ENCODE measurements around the gene FRMD8. TPM values are rescaled to one million over a fixed set of nuclear protein-coding genes. Genes with fewer than 3 reads are reported as not detected.
A peak's percentile ranks its signal among the peaks of the same experiment; 100 is the strongest.

FRMD8 gene
- total and polyA plus RNA-seq, 9 of the 15 experiments (the other 6 are each of a cell fraction or from before 2014, with no cell fraction given), result 4.5 to 54.5 (median 15.8) TPM

DNA sequence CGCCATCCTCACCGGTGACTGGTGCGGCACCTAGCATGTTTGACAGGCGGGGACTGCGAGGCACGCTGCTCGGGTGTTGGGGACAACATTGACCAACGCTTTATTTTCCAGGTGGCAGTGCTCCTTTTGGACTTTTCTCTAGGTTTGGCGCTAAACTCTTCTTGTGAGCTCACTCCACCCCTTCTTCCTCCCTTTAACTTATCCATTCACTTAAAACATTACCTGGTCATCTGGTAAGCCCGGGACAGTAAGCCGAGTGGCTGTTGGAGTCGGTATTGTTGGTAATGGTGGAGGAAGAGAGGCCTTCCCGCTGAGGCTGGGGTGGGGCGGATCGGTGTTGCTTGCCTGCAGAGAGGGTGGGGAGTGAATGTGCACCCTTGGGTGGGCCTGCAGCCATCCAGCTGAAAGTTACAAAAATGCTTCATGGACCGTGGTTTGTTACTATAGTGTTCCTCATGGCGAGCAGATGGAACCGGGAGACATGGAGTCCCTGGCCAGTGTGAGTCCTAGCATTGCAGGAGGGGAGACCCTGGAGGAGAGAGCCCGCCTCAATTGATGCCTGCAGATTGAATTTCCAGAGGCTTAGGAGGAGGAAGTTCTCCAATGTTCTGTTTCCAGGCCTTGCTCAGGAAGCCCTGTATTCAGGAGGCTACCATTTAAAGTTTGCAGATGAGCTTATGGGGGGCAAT is 37.2 kb downstream of the FRMD8 start (continued):
- TF ChIP-seq, protein P1, sequence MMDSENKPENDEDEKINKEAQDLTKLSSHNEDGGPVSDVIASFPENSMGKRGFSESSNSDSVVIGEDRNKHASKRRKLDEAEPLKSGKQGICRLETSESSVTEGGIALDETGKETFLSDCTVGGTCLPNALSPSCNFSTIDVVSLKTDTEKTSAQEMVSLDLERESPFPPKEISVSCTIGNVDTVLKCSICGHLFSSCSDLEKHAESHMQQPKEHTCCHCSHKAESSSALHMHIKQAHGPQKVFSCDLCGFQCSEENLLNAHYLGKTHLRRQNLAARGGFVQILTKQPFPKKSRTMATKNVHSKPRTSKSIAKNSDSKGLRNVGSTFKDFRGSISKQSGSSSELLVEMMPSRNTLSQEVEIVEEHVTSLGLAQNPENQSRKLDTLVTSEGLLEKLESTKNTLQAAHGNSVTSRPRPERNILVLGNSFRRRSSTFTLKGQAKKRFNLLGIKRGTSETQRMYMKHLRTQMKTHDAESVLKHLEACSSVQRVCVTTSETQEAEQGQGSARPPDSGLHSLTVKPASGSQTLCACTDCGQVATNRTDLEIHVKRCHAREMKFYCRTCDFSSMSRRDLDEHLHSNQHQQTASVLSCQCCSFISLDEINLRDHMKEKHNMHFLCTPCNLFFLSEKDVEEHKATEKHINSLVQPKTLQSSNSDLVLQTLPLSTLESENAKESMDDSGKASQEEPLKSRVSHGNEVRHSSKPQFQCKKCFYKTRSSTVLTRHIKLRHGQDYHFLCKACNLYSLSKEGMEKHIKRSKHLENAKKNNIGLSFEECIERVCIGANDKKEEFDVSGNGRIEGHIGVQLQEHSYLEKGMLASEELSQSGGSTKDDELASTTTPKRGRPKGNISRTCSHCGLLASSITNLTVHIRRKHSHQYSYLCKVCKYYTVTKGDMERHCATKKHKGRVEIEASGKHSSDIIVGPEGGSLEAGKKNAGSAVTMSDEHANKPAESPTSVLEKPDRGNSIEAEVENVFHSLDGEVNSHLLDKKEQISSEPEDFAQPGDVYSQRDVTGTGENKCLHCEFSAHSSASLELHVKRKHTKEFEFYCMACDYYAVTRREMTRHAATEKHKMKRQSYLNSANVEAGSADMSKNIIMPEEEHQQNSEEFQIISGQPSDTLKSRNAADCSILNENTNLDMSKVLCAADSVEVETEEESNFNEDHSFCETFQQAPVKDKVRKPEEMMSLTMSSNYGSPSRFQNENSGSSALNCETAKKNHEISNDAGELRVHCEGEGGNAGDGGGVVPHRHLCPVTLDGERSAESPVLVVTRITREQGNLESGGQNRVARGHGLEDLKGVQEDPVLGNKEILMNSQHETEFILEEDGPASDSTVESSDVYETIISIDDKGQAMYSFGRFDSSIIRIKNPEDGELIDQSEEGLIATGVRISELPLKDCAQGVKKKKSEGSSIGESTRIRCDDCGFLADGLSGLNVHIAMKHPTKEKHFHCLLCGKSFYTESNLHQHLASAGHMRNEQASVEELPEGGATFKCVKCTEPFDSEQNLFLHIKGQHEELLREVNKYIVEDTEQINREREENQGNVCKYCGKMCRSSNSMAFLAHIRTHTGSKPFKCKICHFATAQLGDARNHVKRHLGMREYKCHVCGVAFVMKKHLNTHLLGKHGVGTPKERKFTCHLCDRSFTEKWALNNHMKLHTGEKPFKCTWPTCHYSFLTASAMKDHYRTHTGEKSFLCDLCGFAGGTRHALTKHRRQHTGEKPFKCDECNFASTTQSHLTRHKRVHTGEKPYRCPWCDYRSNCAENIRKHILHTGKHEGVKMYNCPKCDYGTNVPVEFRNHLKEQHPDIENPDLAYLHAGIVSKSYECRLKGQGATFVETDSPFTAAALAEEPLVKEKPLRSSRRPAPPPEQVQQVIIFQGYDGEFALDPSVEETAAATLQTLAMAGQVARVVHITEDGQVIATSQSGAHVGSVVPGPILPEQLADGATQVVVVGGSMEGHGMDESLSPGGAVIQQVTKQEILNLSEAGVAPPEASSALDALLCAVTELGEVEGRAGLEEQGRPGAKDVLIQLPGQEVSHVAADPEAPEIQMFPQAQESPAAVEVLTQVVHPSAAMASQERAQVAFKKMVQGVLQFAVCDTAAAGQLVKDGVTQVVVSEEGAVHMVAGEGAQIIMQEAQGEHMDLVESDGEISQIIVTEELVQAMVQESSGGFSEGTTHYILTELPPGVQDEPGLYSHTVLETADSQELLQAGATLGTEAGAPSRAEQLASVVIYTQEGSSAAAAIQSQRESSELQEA (IDR thresholded peaks at IDR 0.05; ENCODE audit: low read depth), result no peak
- TF ChIP-seq, protein P2, sequence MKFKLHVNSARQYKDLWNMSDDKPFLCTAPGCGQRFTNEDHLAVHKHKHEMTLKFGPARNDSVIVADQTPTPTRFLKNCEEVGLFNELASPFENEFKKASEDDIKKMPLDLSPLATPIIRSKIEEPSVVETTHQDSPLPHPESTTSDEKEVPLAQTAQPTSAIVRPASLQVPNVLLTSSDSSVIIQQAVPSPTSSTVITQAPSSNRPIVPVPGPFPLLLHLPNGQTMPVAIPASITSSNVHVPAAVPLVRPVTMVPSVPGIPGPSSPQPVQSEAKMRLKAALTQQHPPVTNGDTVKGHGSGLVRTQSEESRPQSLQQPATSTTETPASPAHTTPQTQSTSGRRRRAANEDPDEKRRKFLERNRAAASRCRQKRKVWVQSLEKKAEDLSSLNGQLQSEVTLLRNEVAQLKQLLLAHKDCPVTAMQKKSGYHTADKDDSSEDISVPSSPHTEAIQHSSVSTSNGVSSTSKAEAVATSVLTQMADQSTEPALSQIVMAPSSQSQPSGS (CRISPR knock-in tag; IDR thresholded peaks at IDR 0.05), result 0 out of 2 replicates have a peak, but pooled peaks have one; percentile 52
- TF ChIP-seq DACH1 (IDR thresholded peaks at IDR 0.05; ENCODE audit: partially characterized antibody) (no peak), ZFX (CRISPR knock-in tag; IDR thresholded peaks at IDR 0.05) (no peak), ZNF217 (CRISPR knock-in tag; IDR thresholded peaks at IDR 0.05) (no peak)
- TF ChIP-seq, protein P3, sequence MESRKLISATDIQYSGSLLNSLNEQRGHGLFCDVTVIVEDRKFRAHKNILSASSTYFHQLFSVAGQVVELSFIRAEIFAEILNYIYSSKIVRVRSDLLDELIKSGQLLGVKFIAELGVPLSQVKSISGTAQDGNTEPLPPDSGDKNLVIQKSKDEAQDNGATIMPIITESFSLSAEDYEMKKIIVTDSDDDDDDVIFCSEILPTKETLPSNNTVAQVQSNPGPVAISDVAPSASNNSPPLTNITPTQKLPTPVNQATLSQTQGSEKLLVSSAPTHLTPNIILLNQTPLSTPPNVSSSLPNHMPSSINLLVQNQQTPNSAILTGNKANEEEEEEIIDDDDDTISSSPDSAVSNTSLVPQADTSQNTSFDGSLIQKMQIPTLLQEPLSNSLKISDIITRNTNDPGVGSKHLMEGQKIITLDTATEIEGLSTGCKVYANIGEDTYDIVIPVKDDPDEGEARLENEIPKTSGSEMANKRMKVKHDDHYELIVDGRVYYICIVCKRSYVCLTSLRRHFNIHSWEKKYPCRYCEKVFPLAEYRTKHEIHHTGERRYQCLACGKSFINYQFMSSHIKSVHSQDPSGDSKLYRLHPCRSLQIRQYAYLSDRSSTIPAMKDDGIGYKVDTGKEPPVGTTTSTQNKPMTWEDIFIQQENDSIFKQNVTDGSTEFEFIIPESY (CRISPR knock-in tag; IDR thresholded peaks at IDR 0.05), result no peak
- TF ChIP-seq, protein P4, sequence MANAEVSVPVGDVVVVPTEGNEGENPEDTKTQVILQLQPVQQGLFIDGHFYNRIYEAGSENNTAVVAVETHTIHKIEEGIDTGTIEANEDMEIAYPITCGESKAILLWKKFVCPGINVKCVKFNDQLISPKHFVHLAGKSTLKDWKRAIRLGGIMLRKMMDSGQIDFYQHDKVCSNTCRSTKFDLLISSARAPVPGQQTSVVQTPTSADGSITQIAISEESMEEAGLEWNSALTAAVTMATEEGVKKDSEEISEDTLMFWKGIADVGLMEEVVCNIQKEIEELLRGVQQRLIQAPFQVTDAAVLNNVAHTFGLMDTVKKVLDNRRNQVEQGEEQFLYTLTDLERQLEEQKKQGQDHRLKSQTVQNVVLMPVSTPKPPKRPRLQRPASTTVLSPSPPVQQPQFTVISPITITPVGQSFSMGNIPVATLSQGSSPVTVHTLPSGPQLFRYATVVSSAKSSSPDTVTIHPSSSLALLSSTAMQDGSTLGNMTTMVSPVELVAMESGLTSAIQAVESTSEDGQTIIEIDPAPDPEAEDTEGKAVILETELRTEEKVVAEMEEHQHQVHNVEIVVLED (CRISPR knock-in tag; IDR thresholded peaks at IDR 0.05), result no peak
- TF ChIP-seq, protein P5, sequence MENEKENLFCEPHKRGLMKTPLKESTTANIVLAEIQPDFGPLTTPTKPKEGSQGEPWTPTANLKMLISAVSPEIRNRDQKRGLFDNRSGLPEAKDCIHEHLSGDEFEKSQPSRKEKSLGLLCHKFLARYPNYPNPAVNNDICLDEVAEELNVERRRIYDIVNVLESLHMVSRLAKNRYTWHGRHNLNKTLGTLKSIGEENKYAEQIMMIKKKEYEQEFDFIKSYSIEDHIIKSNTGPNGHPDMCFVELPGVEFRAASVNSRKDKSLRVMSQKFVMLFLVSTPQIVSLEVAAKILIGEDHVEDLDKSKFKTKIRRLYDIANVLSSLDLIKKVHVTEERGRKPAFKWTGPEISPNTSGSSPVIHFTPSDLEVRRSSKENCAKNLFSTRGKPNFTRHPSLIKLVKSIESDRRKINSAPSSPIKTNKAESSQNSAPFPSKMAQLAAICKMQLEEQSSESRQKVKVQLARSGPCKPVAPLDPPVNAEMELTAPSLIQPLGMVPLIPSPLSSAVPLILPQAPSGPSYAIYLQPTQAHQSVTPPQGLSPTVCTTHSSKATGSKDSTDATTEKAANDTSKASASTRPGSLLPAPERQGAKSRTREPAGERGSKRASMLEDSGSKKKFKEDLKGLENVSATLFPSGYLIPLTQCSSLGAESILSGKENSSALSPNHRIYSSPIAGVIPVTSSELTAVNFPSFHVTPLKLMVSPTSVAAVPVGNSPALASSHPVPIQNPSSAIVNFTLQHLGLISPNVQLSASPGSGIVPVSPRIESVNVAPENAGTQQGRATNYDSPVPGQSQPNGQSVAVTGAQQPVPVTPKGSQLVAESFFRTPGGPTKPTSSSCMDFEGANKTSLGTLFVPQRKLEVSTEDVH (IDR thresholded peaks at IDR 0.05; ENCODE audit: low read depth, partially characterized antibody), result no peak

Measured in K562 (cell line).